ENCODE measurements around the gene PIMREG.
"Not testable (repeated sequence)": the region's sequence is repeated elsewhere in the genome, so short reads cannot be mapped to it uniquely, and the experiment has no call there.

The PIMREG gene

DNA sequence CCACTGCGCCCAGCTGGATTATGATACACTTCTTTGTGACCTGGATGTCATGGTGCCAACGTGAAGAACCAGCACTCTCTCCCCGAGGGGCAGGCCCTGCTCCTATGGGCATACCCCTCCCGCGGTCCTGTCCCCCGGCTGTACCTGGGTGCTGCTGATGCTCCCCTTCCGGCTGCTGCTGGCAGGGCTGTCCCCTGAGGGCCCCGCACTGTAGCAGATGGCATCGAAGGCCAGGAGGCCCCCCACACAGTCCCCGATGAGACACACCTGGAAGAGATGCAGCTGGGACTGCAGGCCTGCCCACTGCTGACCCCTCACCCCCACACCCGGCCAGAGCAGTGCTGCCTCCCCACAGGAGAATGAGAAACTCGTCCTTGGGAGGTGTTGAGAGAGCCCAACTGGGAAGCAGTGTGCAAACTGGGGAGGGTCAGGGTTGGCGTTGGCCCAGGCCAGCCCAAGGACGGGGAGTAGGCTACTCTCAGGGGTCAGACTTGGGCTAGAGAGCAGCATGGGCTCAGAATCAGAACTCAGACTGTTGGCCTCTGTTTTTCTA, 33.7 kb downstream of the PIMREG start:
- no peaks in the 10 kb centered on the region for H3K9me3 ChIP-seq (ENCODE audit: control insufficient read depth in 1 of 2, low read length in 2 of 2)
- H3K9ac ChIP-seq (ENCODE audit: low read depth in 1 of 2, low read length in 2 of 2), result no peak overlapping the region
- no peak overlapping the region for H3K27ac ChIP-seq (ENCODE audit: low read depth, low read length)
- H3K36me3 ChIP-seq (ENCODE audit: control insufficient read depth in 1 of 2, insufficient read depth in 2 of 2, low read length in 2 of 2), result no peaks in the 10 kb centered on the region
- H3K4me3 ChIP-seq (ENCODE audit: low read depth in 1 of 2, low read length in 2 of 2), result no peak overlapping the region
- H3K4me1 ChIP-seq (ENCODE audit: control insufficient read depth in 1 of 2, insufficient read depth in 2 of 2, low read length in 2 of 2), result no peaks in the 10 kb centered on the region
- no peaks in the 10 kb centered on the region for H3K27me3 ChIP-seq (ENCODE audit: control insufficient read depth in 1 of 2, insufficient read depth in 2 of 2, low read length in 2 of 2)

DNA sequence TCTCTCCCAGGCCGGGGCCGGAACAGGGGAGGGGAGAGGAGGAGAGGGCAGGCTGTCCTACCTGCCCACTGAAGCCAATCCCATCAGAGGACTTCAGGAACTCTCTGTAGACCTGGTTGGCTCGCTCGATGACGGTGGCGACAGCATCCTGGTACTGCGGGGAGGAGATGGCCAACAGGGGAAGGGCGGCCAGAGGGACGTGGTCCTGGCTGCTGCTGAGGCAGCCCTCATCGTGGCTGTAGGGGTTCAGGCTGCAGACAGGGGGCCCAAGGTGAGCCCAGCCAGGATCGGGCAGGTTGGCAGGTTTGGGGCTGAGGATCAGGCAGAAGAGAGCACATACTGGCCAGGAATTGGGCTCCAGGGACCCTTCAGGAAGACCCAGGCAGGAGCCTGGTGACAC, 34.2 kb downstream of the PIMREG start:
- Histone ChIP-seq H3K9me3 (ENCODE audit: control insufficient read depth in 1 of 2, low read length in 2 of 2) (no peaks in the 10 kb centered on the region), H3K27me3 (ENCODE audit: control insufficient read depth in 1 of 2, insufficient read depth in 2 of 2, low read length in 2 of 2) (no peaks in the 10 kb centered on the region), H3K4me3 (ENCODE audit: low read depth in 1 of 2, low read length in 2 of 2) (no peak overlapping the region), H3K36me3 (ENCODE audit: control insufficient read depth in 1 of 2, insufficient read depth in 2 of 2, low read length in 2 of 2) (no peaks in the 10 kb centered on the region), H3K27ac (ENCODE audit: low read depth, low read length) (no peak overlapping the region), H3K9ac (ENCODE audit: low read depth in 1 of 2, low read length in 2 of 2) (no peak overlapping the region), H3K4me1 (ENCODE audit: control insufficient read depth in 1 of 2, insufficient read depth in 2 of 2, low read length in 2 of 2) (no peaks in the 10 kb centered on the region)

DNA sequence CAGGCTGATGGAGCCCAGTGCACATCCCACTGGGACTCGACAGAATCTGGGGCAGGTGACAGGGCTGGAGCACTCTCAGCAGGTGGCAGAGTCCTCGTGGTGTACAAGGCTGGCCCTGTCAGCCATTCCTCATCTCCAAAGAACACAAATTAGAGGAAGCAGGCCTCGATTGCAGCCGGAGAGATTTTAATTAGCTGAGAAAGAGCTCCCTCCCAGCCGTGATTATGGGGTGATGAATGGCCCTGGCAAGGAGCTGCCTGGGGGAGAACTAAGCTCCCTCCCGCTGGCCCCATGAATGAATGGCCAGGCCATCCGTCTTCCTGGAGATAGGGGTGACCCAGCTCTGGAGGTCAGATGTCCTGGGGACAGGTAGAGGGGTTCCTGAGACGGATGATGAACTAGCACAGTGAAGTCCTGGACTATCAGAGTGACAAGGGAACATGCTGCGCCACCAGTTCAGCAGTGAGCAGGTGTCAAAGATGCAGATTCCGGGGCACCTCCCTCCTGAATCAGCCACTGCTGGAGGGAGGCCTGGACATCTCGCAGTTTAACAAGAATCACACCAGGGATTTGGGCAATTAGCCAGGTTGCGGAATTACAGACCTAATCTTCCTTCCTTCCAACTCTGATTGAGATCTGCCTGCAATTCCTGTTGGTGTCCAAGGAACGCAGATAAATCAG, 35.5 kb downstream of the PIMREG start:
- Histone ChIP-seq H3K36me3 (ENCODE audit: control insufficient read depth in 1 of 2, insufficient read depth in 2 of 2, low read length in 2 of 2) (no peaks in the 10 kb centered on the region), H3K27me3 (ENCODE audit: control insufficient read depth in 1 of 2, insufficient read depth in 2 of 2, low read length in 2 of 2) (no peaks in the 10 kb centered on the region), H3K9ac (ENCODE audit: low read depth in 1 of 2, low read length in 2 of 2) (no peak overlapping the region), H3K27ac (ENCODE audit: low read depth, low read length) (no peak overlapping the region), H3K9me3 (ENCODE audit: control insufficient read depth in 1 of 2, low read length in 2 of 2) (no peaks in the 10 kb centered on the region), H3K4me1 (ENCODE audit: control insufficient read depth in 1 of 2, insufficient read depth in 2 of 2, low read length in 2 of 2) (no peaks in the 10 kb centered on the region), H3K4me3 (ENCODE audit: low read depth in 1 of 2, low read length in 2 of 2) (no peak overlapping the region)

DNA sequence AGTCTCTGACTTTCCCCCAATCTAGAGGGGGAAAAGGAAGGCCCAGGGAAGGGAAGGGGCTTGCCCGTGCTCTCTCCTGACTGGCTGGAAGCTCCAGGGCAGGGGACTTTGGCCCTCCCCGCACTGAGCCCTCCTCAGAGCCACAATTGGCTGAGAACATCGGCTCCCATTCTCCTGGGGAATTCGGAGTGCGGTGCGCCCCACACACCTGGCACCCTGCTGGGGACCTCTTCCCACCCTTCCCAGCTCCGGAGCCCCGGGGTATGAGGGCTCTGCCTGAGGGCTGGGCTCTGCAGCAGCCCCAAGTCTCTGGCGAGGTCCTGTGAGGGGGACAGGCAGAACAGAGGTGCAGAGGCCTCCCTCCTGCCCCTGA, 36.0 kb downstream of the PIMREG start:
- no peaks in the 10 kb centered on the region for H3K9me3 ChIP-seq (ENCODE audit: control insufficient read depth in 1 of 2, low read length in 2 of 2)
- H3K27me3 ChIP-seq (ENCODE audit: control insufficient read depth in 1 of 2, insufficient read depth in 2 of 2, low read length in 2 of 2), result no peaks in the 10 kb centered on the region
- no peak overlapping the region for H3K4me3 ChIP-seq (ENCODE audit: low read depth in 1 of 2, low read length in 2 of 2)
- no peak overlapping the region for H3K27ac ChIP-seq (ENCODE audit: low read depth, low read length)
- no peaks in the 10 kb centered on the region for H3K4me1 ChIP-seq (ENCODE audit: control insufficient read depth in 1 of 2, insufficient read depth in 2 of 2, low read length in 2 of 2)
- H3K36me3 ChIP-seq (ENCODE audit: control insufficient read depth in 1 of 2, insufficient read depth in 2 of 2, low read length in 2 of 2), result no peaks in the 10 kb centered on the region
- H3K9ac ChIP-seq (ENCODE audit: low read depth in 1 of 2, low read length in 2 of 2), result no peak overlapping the region

DNA sequence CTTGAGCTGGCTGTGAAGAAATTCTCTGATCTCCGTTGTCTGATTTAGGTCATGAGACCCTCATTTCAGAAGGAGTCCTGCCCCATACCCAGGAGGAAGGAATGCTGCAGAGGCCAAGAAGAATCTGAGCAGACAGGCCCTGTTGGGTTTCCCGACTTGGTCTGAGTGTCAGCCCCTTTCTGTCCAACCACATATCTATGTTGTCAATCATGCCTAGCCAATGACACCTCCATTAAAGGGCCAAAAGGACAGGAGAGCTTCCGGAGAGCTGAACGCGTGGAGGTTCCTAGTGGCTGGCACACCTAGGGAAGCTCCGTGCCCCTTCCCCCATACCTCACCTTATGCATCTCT, 37.8 kb downstream of the PIMREG start:
- H3K4me1 ChIP-seq (ENCODE audit: control insufficient read depth in 1 of 2, insufficient read depth in 2 of 2, low read length in 2 of 2), result no peaks in the 10 kb centered on the region
- no peak overlapping the region for H3K27ac ChIP-seq (ENCODE audit: low read depth, low read length)
- no peaks in the 10 kb centered on the region for H3K9me3 ChIP-seq (ENCODE audit: control insufficient read depth in 1 of 2, low read length in 2 of 2)
- H3K9ac ChIP-seq (ENCODE audit: low read depth in 1 of 2, low read length in 2 of 2), result no peak overlapping the region
- H3K27me3 ChIP-seq (ENCODE audit: control insufficient read depth in 1 of 2, insufficient read depth in 2 of 2, low read length in 2 of 2), result no peaks in the 10 kb centered on the region
- no peak overlapping the region for H3K4me3 ChIP-seq (ENCODE audit: low read depth in 1 of 2, low read length in 2 of 2)
- H3K36me3 ChIP-seq (ENCODE audit: control insufficient read depth in 1 of 2, insufficient read depth in 2 of 2, low read length in 2 of 2), result no peaks in the 10 kb centered on the region

DNA sequence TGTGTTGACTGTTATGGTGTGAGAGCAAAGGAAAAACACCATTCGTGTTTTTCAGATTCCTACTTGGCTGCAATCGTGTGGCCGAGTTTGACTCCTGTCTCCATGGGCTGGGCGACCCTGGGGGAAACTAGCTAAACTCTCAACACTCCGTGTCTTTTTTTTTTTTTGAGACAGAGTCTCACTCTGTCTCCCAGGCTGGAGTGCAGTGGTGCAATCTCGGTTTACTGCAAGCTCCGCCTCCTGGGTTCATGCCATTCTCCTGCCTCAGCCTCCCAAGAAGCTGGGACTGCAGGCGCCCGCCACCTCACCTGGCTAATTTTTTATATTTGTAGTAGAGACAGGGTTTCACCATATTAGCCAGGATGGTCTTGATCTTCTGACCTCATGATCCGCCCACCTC, 38.5 kb downstream of the PIMREG start:
- H3K4me1 ChIP-seq (ENCODE audit: control insufficient read depth in 1 of 2, insufficient read depth in 2 of 2, low read length in 2 of 2); H3K9ac ChIP-seq (ENCODE audit: low read depth in 1 of 2, low read length in 2 of 2); H3K4me3 ChIP-seq (ENCODE audit: low read depth in 1 of 2, low read length in 2 of 2); H3K27ac ChIP-seq (ENCODE audit: low read depth, low read length); H3K27me3 ChIP-seq (ENCODE audit: control insufficient read depth in 1 of 2, insufficient read depth in 2 of 2, low read length in 2 of 2); H3K36me3 ChIP-seq (ENCODE audit: control insufficient read depth in 1 of 2, insufficient read depth in 2 of 2, low read length in 2 of 2); H3K9me3 ChIP-seq (ENCODE audit: control insufficient read depth in 1 of 2, low read length in 2 of 2): not testable (repeated sequence)

DNA sequence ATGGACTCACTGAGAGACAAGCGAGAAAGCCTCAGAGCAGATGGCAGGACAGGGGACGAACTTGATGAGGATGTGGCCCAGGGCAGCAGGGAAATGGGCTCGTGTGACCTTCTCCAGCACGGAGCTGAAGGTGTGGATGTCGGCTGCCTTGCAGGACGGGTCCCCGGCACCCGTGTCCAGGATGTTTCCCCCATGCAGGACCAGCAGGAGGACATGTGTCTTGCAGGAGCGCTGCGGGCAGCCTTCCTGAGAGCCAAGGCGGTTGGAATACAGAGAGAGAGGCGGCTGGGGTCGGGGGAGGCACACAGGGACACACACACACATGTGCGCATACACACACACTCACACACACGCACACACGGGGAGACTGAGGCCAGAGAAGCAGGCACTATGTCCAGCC, 39.3 kb downstream of the PIMREG start:
- Histone ChIP-seq H3K27ac (ENCODE audit: low read depth, low read length) (no peak overlapping the region), H3K27me3 (ENCODE audit: control insufficient read depth in 1 of 2, insufficient read depth in 2 of 2, low read length in 2 of 2) (no peaks in the 10 kb centered on the region), H3K9me3 (ENCODE audit: control insufficient read depth in 1 of 2, low read length in 2 of 2) (no peaks in the 10 kb centered on the region), H3K4me3 (ENCODE audit: low read depth in 1 of 2, low read length in 2 of 2) (no peak overlapping the region), H3K9ac (ENCODE audit: low read depth in 1 of 2, low read length in 2 of 2) (no peak overlapping the region), H3K4me1 (ENCODE audit: control insufficient read depth in 1 of 2, insufficient read depth in 2 of 2, low read length in 2 of 2) (no peaks in the 10 kb centered on the region), H3K36me3 (ENCODE audit: control insufficient read depth in 1 of 2, insufficient read depth in 2 of 2, low read length in 2 of 2) (no peaks in the 10 kb centered on the region)

DNA sequence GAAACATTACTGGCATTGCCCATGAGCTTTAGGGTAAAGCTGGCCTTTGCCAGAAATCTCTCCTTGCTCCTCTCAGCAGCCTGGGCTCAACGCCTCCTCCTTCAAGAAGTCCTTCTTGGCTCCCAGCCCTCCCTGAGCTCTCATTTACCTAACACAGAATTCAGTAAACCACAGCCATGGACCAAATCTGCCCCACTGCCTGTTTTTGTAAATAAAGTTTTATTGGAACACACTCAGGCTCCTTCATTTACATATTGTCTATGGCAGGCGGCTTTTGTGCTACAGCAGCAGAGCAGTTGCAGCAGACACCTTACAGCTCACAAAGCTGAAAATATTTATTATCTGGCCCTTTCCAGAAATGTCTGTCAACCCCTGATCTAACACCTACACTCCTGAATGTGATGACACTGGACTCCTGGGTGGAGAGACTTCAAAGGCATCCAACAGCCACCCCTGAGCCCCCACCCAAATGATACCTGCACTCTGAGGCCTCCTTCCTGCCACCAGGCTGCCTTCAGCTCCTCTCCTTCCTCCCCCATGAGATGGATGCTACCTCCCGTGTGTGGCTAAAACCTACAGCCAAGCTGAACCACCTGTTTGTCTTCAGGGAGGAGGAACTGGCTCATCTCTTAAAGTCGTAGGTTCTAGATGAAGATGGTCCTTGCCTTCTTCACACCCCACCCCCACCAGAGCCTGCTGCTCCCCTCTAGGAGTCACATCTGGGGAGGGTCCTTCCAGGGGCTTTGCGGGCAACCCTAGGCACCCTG, 41.6 kb downstream of the PIMREG start:
- H3K4me3 ChIP-seq (ENCODE audit: low read depth in 1 of 2, low read length in 2 of 2), result no peak overlapping the region
- H3K27me3 ChIP-seq (ENCODE audit: control insufficient read depth in 1 of 2, insufficient read depth in 2 of 2, low read length in 2 of 2), result no peaks in the 10 kb centered on the region
- H3K4me1 ChIP-seq (ENCODE audit: control insufficient read depth in 1 of 2, insufficient read depth in 2 of 2, low read length in 2 of 2), result no peaks in the 10 kb centered on the region
- H3K36me3 ChIP-seq (ENCODE audit: control insufficient read depth in 1 of 2, insufficient read depth in 2 of 2, low read length in 2 of 2), result no peaks in the 10 kb centered on the region
- no peaks in the 10 kb centered on the region for H3K9me3 ChIP-seq (ENCODE audit: control insufficient read depth in 1 of 2, low read length in 2 of 2)
- H3K9ac ChIP-seq (ENCODE audit: low read depth in 1 of 2, low read length in 2 of 2), result no peak overlapping the region
- H3K27ac ChIP-seq (ENCODE audit: low read depth, low read length), result no peak overlapping the region

DNA sequence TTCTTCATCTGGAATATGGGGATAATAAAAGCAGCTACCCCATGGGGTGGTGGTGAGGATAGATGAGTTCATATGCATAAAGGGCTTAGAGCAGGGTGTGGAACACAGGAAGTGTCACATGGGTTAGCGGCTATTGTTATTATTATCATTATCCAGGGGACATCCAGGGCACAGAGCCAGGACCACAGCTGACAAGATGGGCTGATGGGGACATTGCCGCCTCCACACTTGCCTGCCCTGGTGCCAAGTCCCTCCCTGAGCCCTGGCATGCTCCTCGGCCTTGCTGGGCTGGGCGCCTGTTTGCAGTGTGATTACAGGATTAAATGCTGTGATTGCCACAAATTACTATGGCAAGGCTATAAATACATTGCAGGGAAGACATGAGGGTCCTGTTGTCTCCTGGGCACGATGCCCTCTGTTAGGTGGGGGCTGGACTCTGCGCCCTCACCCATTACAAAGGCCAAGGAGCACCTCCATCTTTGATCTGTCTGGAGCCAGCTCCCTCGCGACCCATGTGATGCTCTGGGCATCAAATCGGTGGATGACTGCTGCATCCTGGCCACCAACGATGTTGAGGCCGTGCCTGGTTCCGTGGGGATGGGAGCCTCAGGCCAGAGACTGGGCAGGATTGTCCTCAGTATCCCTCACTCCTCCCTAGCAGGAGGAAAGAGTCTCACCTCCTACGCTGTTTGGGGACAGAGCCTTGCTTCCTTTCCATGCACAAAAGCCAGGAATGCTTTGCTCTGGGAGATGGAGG, 43.2 kb downstream of the PIMREG start:
- H3K36me3 ChIP-seq (ENCODE audit: control insufficient read depth in 1 of 2, insufficient read depth in 2 of 2, low read length in 2 of 2), result no peaks in the 10 kb centered on the region
- no peaks in the 10 kb centered on the region for H3K27me3 ChIP-seq (ENCODE audit: control insufficient read depth in 1 of 2, insufficient read depth in 2 of 2, low read length in 2 of 2)
- no peaks in the 10 kb centered on the region for H3K9me3 ChIP-seq (ENCODE audit: control insufficient read depth in 1 of 2, low read length in 2 of 2)
- H3K4me1 ChIP-seq (ENCODE audit: control insufficient read depth in 1 of 2, insufficient read depth in 2 of 2, low read length in 2 of 2), result no peaks in the 10 kb centered on the region
- no peak overlapping the region for H3K27ac ChIP-seq (ENCODE audit: low read depth, low read length)
- no peak overlapping the region for H3K4me3 ChIP-seq (ENCODE audit: low read depth in 1 of 2, low read length in 2 of 2)
- H3K9ac ChIP-seq (ENCODE audit: low read depth in 1 of 2, low read length in 2 of 2), result no peak overlapping the region

DNA sequence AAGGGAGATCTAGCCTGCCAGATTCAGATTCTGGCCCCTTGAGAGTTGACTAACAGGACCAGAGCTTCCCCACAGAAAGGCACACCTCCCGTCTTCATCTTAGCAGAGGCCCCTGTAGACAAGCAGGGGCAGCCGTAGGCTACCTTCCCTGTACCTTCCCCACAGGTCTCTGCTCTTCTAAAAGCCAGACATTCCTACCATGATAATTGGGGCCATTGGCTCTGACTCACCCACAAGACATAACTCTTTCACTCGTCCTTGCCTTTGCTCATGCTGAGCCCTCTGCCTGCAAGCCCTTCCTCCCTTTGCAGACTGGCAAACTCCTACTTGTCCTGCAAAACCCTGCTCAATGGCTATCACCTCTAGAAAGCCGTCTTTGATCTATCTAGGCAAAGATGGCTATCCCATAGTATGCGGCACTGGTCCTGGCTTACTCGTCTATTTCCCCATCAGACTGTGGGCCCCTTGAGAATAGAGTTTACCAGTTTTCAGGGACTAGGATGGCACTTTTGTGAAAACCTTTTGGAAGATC, 43.8 kb downstream of the PIMREG start:
- Histone ChIP-seq H3K9me3 (ENCODE audit: control insufficient read depth in 1 of 2, low read length in 2 of 2) (no peaks in the 10 kb centered on the region), H3K27me3 (ENCODE audit: control insufficient read depth in 1 of 2, insufficient read depth in 2 of 2, low read length in 2 of 2) (no peaks in the 10 kb centered on the region), H3K9ac (ENCODE audit: low read depth in 1 of 2, low read length in 2 of 2) (no peak overlapping the region), H3K27ac (ENCODE audit: low read depth, low read length) (no peak overlapping the region), H3K4me3 (ENCODE audit: low read depth in 1 of 2, low read length in 2 of 2) (no peak overlapping the region), H3K36me3 (ENCODE audit: control insufficient read depth in 1 of 2, insufficient read depth in 2 of 2, low read length in 2 of 2) (no peaks in the 10 kb centered on the region), H3K4me1 (ENCODE audit: control insufficient read depth in 1 of 2, insufficient read depth in 2 of 2, low read length in 2 of 2) (no peaks in the 10 kb centered on the region)

Measured in duodenal mucosa (tissue), 2 donors.